ENCODE results near the gene DHDDS. TPM values are rescaled to one million over a fixed set of nuclear protein-coding genes. Genes with fewer than 3 reads are reported as not detected.

Gene DHDDS
- total RNA-seq, 1 donor from 2014 or later = 30.5 TPM

DNA sequence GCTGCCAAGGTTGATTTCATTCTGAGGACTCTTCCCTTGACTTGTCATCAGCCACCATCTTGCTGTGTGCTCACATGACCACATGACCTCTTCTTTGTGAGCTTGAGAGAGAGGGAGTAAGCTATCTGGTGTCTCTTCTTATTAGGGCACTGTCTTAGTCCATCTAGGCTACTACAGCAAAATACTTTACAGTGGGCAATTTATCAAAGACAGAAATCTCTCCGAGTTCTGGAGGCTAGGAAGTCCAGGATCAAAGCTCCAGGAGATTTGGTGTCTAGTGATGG is 85.6 kb downstream of the DHDDS start:
- TF ChIP-seq EZH2 (IDR thresholded peaks at IDR 0.05) (no peak), EZH2phosphoT487 (IDR thresholded peaks at IDR 0.05) (no peak)
- TF ChIP-seq, protein P1, sequence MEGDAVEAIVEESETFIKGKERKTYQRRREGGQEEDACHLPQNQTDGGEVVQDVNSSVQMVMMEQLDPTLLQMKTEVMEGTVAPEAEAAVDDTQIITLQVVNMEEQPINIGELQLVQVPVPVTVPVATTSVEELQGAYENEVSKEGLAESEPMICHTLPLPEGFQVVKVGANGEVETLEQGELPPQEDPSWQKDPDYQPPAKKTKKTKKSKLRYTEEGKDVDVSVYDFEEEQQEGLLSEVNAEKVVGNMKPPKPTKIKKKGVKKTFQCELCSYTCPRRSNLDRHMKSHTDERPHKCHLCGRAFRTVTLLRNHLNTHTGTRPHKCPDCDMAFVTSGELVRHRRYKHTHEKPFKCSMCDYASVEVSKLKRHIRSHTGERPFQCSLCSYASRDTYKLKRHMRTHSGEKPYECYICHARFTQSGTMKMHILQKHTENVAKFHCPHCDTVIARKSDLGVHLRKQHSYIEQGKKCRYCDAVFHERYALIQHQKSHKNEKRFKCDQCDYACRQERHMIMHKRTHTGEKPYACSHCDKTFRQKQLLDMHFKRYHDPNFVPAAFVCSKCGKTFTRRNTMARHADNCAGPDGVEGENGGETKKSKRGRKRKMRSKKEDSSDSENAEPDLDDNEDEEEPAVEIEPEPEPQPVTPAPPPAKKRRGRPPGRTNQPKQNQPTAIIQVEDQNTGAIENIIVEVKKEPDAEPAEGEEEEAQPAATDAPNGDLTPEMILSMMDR (IDR thresholded peaks at IDR 0.05) = no peak
- H4K20me1 ChIP-seq (ENCODE audit: low read depth) = no peaks in the 10 kb centered on the region
- H3K27me3 ChIP-seq = no peaks in the 10 kb centered on the region
- no peaks in the 10 kb centered on the region for H3K4me1 ChIP-seq
- H2AFZ ChIP-seq (replicated peaks) = peak overlapping the region; percentile 64
- H3K9ac ChIP-seq = no peak overlapping the region
- Mint-ChIP-seq H3K9me3 (peaks cover 3% of the 10 kb centered on the region), H3K27ac (peak overlapping the region; percentile 21), H3K36me3 (no peaks in the 10 kb centered on the region), H3K4me3 (no peak overlapping the region), H3K27me3 (ENCODE audit: insufficient read depth, low read depth) (peaks cover 10% of the 10 kb centered on the region), H3K4me1 (peaks cover 3% of the 10 kb centered on the region)
- no peaks in the 10 kb centered on the region for H3K9me3 ChIP-seq (ENCODE audit: low read depth)
- no peak overlapping the region for H3K4me3 ChIP-seq
- no peak overlapping the region for H3K4me2 ChIP-seq
- H3K79me2 ChIP-seq (ENCODE audit: low read depth) = no peaks in the 10 kb centered on the region
- H3K27ac ChIP-seq = no peak overlapping the region
- no peaks in the 10 kb centered on the region for H3F3A ChIP-seq (ENCODE audit: low read depth)
- no peak for DNase-seq (ENCODE audit: low spot score)
- H3K36me3 ChIP-seq = no peaks in the 10 kb centered on the region

DNA sequence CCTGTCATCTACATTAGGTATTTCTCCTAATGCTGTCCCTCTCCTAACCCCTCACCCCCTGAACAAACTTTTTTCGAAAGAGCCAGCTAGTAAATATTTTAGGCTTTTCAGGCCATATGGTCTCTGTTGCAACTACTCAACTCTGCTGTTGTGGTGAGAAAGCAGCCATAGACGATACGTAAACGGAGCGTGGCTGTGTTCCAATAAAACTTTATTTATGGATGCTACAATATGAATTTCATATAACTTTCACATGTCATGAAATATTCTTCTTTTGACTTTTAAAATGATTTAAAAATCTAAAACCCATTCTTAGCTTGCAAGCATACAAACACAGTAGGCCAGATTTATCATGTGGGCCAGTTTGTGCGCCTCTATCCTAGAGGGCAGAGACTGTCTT is 86.2 kb downstream of the DHDDS start:
- no peak overlapping the region for H3K27ac Mint-ChIP-seq
- H3K4me1 Mint-ChIP-seq = peaks cover 3% of the 10 kb centered on the region
- no peaks in the 10 kb centered on the region for H3K36me3 Mint-ChIP-seq
- H3K36me3 ChIP-seq = no peaks in the 10 kb centered on the region
- peaks cover 11% of the 10 kb centered on the region for H3K27me3 Mint-ChIP-seq (ENCODE audit: insufficient read depth, low read depth)
- no peaks in the 10 kb centered on the region for H3K79me2 ChIP-seq (ENCODE audit: low read depth)
- no peaks in the 10 kb centered on the region for H3K4me1 ChIP-seq
- no peaks in the 10 kb centered on the region for H3F3A ChIP-seq (ENCODE audit: low read depth)
- no peak overlapping the region for H3K4me3 ChIP-seq
- H4K20me1 ChIP-seq (ENCODE audit: low read depth) = no peaks in the 10 kb centered on the region
- H3K4me3 Mint-ChIP-seq = no peak overlapping the region
- DNase-seq (ENCODE audit: low spot score) = no peak
- no peak overlapping the region for H3K4me2 ChIP-seq
- H3K9me3 Mint-ChIP-seq = peaks cover 3% of the 10 kb centered on the region
- no peaks in the 10 kb centered on the region for H3K27me3 ChIP-seq
- H3K9ac ChIP-seq = no peak overlapping the region
- H2AFZ ChIP-seq (replicated peaks) = no peak overlapping the region
- no peak overlapping the region for H3K27ac ChIP-seq
- no peaks in the 10 kb centered on the region for H3K9me3 ChIP-seq (ENCODE audit: low read depth)
- TF ChIP-seq, protein P1 (IDR thresholded peaks at IDR 0.05) = no peak
- TF ChIP-seq EZH2 (IDR thresholded peaks at IDR 0.05) (no peak), EZH2phosphoT487 (IDR thresholded peaks at IDR 0.05) (no peak)

DNA sequence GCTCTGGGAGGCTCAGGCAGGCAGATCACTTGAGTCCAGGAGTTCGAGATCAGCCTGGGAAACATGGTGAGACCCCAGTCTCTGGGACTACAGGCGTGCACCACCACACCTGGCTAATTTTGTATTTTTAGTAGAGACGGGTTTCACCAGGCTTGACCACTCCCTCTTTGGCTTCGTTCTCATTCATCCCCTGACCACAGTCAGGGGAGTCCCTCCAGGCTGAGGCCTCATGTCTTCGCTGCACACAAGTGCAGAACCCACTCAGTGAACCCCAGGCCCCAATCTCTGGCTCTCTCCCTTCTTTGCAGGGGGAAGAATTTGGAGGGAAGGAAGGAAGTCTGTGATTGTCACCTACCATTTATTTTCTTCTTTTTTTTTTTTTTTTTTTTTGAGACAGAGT is 88.2 kb downstream of the DHDDS start:
- Histone ChIP-seq H3K4me3 (no peak overlapping the region), H4K20me1 (ENCODE audit: low read depth) (no peaks in the 10 kb centered on the region), H3K9ac (no peak overlapping the region), H3K27ac (no peak overlapping the region), H3K79me2 (ENCODE audit: low read depth) (no peaks in the 10 kb centered on the region), H3F3A (ENCODE audit: low read depth) (peaks cover 2% of the 10 kb centered on the region), H3K27me3 (peaks cover 3% of the 10 kb centered on the region), H3K9me3 (ENCODE audit: low read depth) (no peaks in the 10 kb centered on the region), H3K36me3 (no peaks in the 10 kb centered on the region), H3K4me2 (no peak overlapping the region), H2AFZ (replicated peaks) (no peak overlapping the region), H3K4me1 (no peaks in the 10 kb centered on the region)
- Mint-ChIP-seq H3K9me3 (no peaks in the 10 kb centered on the region), H3K4me1 (peaks cover 3% of the 10 kb centered on the region), H3K4me3 (no peak overlapping the region), H3K27me3 (ENCODE audit: insufficient read depth, low read depth) (peaks cover 11% of the 10 kb centered on the region), H3K36me3 (no peaks in the 10 kb centered on the region), H3K27ac (no peak overlapping the region)
- no peak for DNase-seq (ENCODE audit: low spot score)
- TF ChIP-seq EZH2 (IDR thresholded peaks at IDR 0.05) (no peak), EZH2phosphoT487 (IDR thresholded peaks at IDR 0.05) (no peak)
- TF ChIP-seq, protein P1 (IDR thresholded peaks at IDR 0.05) = no peak

Other genes starting within 250 kb of the DHDDS start
- gene CATSPER4, start 241.7 kb upstream of the DHDDS start, total RNA-seq (ENCODE audit: low replicate concordance) = 0.40 TPM in 1 of 2 replicates, not detected in the other
- 41.4 and 54.1 TPM in 2 replicates for gene CEP85, start 198.1 kb upstream of the DHDDS start, total RNA-seq (ENCODE audit: low replicate concordance)
- 15.6 and 41.9 TPM in 2 replicates for gene SH3BGRL3, start 152.2 kb upstream of the DHDDS start, total RNA-seq (ENCODE audit: low replicate concordance)
- 5.9 and 10.2 TPM in 2 replicates for gene UBXN11, start 125.7 kb upstream of the DHDDS start, total RNA-seq (ENCODE audit: low replicate concordance)
- 2.5 and 7.3 TPM in 2 replicates for gene CD52, start 114.4 kb upstream of the DHDDS start, total RNA-seq (ENCODE audit: low replicate concordance)
- gene CRYBG2, start 78.2 kb upstream of the DHDDS start, total RNA-seq (ENCODE audit: low replicate concordance) = 3.0 and 6.5 TPM in 2 replicates
- not detected in 2 replicates for gene ZNF683, start 59.6 kb upstream of the DHDDS start, total RNA-seq (ENCODE audit: low replicate concordance)
- gene LIN28A, start 21.5 kb upstream of the DHDDS start, total RNA-seq (ENCODE audit: low replicate concordance) = 1,311 and 1,384 TPM in 2 replicates
- gene HMGN2, start 40.1 kb downstream of the DHDDS start, total RNA-seq (ENCODE audit: low replicate concordance) = 831 and 964 TPM in 2 replicates
- gene RPS6KA1, start 97.4 kb downstream of the DHDDS start, total RNA-seq (ENCODE audit: low replicate concordance) = 18.7 and 43.9 TPM in 2 replicates